ENCODE data around the gene ESD.
"Not testable (repeated sequence)": the region's sequence is repeated elsewhere in the genome, so short reads cannot be mapped to it uniquely, and the experiment has no call there.

Gene ESD, protein sequence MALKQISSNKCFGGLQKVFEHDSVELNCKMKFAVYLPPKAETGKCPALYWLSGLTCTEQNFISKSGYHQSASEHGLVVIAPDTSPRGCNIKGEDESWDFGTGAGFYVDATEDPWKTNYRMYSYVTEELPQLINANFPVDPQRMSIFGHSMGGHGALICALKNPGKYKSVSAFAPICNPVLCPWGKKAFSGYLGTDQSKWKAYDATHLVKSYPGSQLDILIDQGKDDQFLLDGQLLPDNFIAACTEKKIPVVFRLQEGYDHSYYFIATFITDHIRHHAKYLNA

DNA sequence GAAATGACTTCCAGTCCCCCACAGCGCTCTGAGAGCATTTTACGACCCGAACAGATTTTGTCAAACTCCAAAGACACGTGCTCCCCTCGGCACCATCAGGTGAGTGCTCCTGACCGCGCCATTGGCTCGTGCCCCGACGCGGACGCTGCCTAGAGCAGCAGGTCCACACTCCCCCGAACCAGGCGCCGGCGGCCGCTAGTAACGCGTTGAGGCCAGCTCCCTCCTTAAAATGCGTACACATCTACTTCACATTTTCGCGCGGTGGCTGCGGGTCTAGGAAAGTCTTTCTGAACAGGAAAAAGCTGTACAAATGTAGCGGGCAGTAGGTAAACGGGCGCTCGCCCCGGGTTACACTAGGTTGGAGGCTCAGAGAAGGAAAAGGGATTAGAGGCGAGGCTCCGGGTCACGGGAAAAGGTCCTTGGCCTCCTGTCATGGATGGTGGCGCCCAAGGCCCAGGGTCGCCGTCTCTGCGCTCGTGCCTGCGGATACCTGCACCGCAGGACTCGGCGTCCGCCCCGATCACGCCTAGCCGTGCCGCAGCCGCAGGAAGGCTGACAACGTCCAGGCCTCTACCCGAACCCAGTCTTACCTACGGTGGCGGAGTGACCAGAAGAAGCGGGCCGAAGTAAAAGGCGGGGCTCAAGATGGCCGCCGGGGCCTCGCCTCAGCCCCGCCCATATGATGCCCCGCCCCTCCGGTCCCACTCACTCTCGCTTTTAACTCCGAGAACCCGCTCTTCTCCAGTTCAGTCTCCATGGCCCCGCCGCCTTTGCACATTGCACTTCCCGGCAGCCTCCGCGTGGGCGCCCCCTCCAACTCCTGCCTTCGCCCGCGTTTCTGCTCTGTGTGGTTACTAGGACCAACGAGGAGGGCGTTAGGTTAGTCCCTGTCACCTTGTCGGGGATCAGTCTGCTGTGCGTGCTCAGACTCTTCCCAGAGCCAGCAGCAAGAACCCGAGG, at the start of gene ESD:
TSS of gene ESD (minus strand) at position 647 of the 960 bp plus-strand sequence. CDS start 5,748 bp downstream, outside the sequence.
- peak; percentile 85 for DNase-seq (ENCODE audit: low read depth)

GRCh38 chr13:46846726-46847125, 49.8 kb upstream of the ESD start:
- DNase-seq (ENCODE audit: low read depth) = no peak

- no peak for DNase-seq (ENCODE audit: low read depth)
Observed at GRCh38 chr13:46845146-46845545, 48.2 kb upstream of the ESD start.

- DNase-seq (ENCODE audit: low read depth) = no peak
Observed at GRCh38 chr13:46844431-46844830, 47.5 kb upstream of the ESD start.

- DNase-seq (ENCODE audit: low read depth) = no peak
Observed at GRCh38 chr13:46839399-46839798, 42.4 kb upstream of the ESD start.

GRCh38 chr13:46834657-46835056, 37.7 kb upstream of the ESD start:
- DNase-seq (ENCODE audit: low read depth) = no peak

DNA sequence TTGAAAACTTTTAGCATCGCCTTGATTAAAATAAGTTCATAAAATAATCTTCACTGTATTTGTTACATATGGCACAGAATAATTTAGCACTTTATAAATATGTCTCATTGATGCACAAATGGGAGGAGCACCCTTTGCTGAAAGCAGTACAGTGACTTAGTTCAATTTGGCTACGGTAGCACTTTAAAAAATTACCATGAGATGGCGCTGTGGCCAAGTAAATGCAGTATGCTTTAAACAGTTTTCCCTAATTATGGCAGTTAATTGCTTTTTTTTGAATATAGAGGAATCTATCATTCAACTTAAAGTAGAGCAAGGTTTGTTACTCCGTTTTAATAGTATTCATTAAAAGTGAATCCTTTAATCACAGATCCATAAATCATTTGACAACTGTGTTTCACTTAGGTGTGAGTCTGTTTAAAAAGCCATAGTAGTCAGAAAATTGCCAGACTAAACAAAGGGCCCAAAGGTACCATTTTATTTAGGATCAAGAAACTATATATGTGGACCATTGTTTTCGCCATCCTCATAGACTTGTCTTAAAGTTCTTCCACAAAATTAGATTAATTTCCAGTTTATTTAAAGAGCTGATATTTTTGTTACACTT, 34.7 kb upstream of the ESD start:
- no peak for DNase-seq (ENCODE audit: low read depth)

DNA sequence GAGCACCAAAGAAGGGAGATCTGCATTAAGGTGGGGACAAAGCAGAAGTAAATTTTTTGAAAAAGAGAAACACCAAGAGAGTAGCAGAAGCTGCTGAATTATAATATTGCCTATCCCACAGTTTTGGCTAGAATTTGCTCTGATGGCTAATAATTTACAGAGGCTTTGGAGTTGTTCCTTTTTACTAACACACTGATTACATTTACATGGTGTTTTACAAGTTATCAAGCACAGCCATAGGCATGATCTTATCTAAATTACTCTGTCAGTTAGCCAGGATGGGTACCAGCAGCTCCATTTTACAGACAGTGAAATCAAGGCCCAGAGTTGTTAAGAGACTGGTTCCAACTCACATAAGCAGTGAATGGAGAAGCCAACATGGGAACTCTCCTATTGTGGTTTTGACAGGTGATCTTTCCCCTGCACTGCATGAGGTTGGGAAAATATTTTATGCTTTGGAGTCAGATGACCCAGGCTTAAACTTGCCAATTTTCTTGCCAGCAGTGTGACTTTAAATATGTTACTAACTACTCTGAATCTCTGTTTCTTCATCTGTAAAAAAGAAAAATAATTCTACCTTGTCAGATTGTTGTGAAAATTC, 33.5 kb upstream of the ESD start:
- DNase-seq (ENCODE audit: low read depth) = no peak

DNA sequence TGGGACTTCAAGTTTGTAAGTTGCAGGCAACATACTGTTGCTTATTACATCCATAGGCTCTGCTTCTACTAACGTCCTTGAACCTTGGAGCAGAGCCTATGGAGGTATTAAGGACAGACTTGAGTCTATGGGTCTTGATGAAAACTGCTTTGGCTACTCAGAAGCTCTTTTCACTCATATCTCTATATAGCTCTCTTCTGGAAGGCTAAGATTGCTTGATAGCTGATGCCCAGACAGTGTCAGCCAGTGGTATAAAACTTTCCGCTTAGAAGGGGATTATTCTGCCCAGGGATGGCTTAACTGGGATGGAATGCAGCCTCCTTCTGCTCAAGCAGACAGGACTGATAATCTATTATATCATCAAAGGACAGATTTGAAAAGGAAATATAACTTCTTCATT, 25.6 kb upstream of the ESD start:
- DNase-seq (ENCODE audit: low read depth) = no peak

DNA sequence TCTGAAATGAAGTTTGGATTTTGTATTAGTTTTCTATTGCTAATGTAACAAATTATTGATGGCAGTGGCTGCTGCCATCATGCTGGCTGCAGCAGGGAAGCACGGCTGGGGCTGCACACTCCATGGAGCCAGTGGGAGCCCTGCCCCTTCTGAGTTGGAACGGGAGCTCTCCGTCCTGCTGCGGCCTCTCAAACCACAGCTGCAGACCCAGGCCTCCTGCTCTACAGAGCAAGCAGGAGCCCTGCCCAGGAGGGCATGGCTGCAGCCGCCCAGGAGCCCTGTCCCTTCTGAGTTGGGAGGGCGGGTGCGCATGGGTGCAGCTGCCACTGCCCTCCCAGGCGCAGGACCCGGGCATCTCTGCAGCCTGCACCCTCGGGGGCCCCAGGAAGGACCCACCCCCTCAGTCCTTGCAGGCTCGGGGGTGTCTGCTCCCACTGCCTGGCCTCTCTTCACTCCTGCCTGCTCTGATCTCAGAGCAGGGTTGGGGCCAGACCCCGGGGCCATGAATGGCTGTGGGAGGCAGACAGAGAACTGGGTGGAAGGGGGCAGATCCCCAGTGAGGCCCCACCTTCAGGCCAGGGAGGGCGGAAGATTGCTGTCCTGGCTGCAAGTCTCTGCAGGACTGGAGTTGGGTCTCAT, 21.0 kb upstream of the ESD start:
- DNase-seq (ENCODE audit: low read depth) = no peak

- DNase-seq (ENCODE audit: low read depth) = no peak
Observed at GRCh38 chr13:46817095-46817494, 20.1 kb upstream of the ESD start.

- no peak for DNase-seq (ENCODE audit: low read depth)
Observed at GRCh38 chr13:46816371-46816770, 19.4 kb upstream of the ESD start.

DNA sequence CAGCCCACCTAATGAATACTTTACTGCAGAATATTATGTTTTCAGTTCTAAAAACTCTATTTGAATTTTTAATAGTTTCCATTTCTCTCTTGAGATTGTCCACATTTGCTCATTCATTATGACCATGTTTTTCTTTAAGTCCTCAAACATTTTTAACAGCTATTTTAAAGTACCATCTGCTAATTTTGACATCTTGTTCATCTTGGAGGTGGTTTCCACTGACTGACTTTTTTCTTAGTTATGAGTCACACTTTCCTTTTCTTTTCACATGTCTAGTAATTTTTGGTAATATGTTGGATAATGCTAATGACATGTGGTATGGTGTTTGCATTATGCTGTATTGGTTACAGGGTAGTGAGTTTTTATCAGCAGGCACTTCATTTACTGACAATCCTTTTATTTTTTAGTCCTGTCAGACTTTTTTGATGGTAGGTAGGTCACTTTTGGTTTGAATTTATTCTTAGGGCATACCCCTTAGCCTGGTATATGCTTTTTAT, 15.4 kb upstream of the ESD start:
- DNase-seq (ENCODE audit: low read depth) = no peak

GRCh38 chr13:46810440-46810839, 13.5 kb upstream of the ESD start:
- DNase-seq (ENCODE audit: low read depth) = no peak

DNA sequence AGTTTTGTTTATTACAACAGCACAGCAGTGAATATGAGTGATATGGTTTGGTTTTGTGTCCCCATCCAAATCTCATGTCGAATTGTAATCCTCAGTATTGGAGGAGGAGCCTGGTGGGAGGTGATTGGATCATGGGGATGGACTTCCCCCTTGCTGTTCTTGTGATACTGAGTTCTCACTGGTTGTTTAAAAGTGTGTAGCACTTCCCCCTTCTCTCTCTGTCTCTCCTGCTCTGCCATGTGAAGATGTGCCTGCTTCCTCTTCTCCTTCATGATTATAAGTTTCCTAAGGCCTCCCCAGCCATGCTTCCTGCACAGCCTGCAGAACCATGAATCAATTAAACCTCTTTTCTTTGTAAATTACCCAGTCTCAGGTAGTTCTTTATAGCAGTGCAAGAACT, 8.0 kb upstream of the ESD start:
- DNase-seq (ENCODE audit: low read depth) = not testable (repeated sequence)

GRCh38 chr13:46804391-46804815, 7.4 kb upstream of the ESD start:
- no peak for DNase-seq (ENCODE audit: low read depth)

- DNase-seq (ENCODE audit: low read depth) = no peak
Observed at GRCh38 chr13:46803586-46803985, 6.6 kb upstream of the ESD start.

DNA sequence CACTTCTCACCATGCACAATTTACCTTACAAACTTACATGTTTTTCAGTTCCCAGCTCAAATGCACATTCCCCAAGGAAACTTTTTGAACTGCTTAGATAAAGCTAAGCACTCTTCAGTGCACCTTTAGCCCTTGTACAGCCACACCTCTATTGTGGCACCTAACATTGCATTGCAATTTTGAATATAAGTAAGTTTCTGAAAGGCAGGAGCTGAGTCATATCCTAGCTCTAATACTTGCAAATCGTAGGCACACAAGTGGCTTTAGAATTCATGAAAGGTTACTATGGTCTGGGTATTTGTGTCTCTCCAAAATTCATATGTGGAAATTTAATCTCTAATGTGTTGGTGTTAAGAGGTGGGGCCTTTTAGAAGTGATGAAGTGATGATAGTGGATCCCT, 4.9 kb upstream of the ESD start:
- DNase-seq (ENCODE audit: low read depth) = no peak

DNA sequence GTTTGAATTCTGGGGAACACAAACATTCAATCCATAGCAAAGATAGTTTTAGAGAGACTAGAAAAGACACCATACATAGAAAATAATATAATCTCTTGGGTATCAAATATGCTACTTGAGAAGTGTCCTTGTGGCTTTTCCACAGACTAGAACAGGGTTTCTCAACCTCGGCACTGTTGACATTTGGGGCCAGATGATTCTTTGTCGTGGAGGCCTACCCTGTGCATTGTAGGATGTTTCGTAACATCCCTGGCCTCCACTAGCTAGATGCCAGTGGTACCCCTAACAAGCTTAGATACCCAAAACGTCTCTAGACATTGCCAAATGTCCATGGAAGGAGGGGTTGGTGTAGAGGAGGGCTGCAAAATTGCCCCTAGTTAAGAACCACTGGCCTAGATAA, 2.2 kb upstream of the ESD start:
- no peak for DNase-seq (ENCODE audit: low read depth)

DNA sequence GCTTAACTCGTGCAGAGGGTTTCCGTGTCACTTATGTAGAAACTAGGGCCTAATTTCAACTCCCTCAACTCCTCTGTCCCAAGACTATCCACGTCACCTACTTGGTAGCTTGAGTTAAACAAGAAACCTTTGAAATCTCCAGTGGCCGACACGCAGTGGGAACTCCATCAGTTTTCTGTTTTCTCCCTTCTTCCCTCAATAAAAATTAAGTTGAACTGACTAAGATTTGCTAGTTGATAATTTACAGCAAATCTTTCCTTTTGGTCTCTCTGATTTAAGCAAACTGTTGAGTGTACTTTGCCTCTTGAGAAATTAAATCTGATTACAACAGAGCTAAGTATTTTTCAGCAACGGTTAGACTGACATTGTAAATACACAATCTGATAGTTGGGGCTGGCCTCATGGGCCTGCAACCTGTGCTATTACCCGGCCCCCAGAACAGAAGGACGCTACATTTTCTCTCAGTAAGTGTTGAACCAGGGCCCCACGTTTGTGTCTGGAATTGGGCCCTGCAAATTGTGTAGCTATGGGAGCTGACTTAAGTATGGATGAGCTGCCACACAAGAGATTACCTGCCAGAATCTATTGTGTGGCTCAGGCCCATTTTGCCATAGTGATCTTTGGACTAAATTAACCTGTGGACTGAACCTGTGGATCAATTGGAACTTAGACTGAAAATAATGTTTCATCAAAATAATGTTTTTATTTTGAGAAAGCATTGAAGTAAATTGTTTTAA, 708 bp upstream of the ESD start:
- no peak for DNase-seq (ENCODE audit: low read depth)

GRCh38 chr13:46796129-46796514, 839 bp downstream of the ESD start:
- no peak for DNase-seq (ENCODE audit: low read depth)
